ENCODE results near the gene DNASE1L2.

Gene DNASE1L2

GRCh38 chr16:2204416-2205103, 31.7 kb upstream of the DNASE1L2 start:
- DNase-seq (ENCODE audit: low read depth in 3 of 3), result no peak

- peak; percentile 72 to 84 (median 81) for DNase-seq (ENCODE audit: low read depth in 3 of 3)
Measured at GRCh38 chr16:2205104-2205966, 30.9 kb upstream of the DNASE1L2 start, which contains the start of gene MLST8. Gene MLST8 (plus strand): TSS chr16:2205454. CDS start chr16:2206086, 632 bp downstream.

GRCh38 chr16:2205967-2206313, 30.3 kb upstream of the DNASE1L2 start:
- DNase-seq (ENCODE audit: low read depth in 3 of 3), result no peak

GRCh38 chr16:2206420-2206779, 29.8 kb upstream of the DNASE1L2 start:
- DNase-seq (ENCODE audit: low read depth in 3 of 3), result no peak

- DNase-seq (ENCODE audit: low read depth in 3 of 3), result no peak
Measured at GRCh38 chr16:2206780-2207433, 29.3 kb upstream of the DNASE1L2 start.

- no peak for DNase-seq (ENCODE audit: low read depth in 3 of 3)
Measured at GRCh38 chr16:2207872-2208271, 28.4 kb upstream of the DNASE1L2 start.

- DNase-seq (ENCODE audit: low read depth in 3 of 3), result no peak
Measured at GRCh38 chr16:2208308-2208707, 27.9 kb upstream of the DNASE1L2 start.

GRCh38 chr16:2208772-2209171, 27.5 kb upstream of the DNASE1L2 start:
- no peak for DNase-seq (ENCODE audit: low read depth in 3 of 3)

GRCh38 chr16:2209258-2210008, 26.8 kb upstream of the DNASE1L2 start:
- no peak for DNase-seq (ENCODE audit: low read depth in 3 of 3)

- no peak for DNase-seq (ENCODE audit: low read depth in 3 of 3)
Measured at GRCh38 chr16:2210009-2210332, 26.3 kb upstream of the DNASE1L2 start.

- no peak for DNase-seq (ENCODE audit: low read depth in 3 of 3)
Measured at GRCh38 chr16:2210386-2211365, 25.6 kb upstream of the DNASE1L2 start, which contains the start of gene BRICD5. Gene BRICD5 (minus strand): TSS chr16:2210863. CDS start chr16:2210833, 30 bp downstream.

- DNase-seq (ENCODE audit: low read depth in 3 of 3), result no peak
Measured at GRCh38 chr16:2211923-2212347, 24.3 kb upstream of the DNASE1L2 start.

GRCh38 chr16:2212362-2213324, 23.6 kb upstream of the DNASE1L2 start:
- DNase-seq (ENCODE audit: low read depth in 3 of 3), result no peak

- no peak for DNase-seq (ENCODE audit: low read depth in 3 of 3)
Measured at GRCh38 chr16:2213817-2214718, 22.2 kb upstream of the DNASE1L2 start.

- no peak for DNase-seq (ENCODE audit: low read depth in 3 of 3)
Measured at GRCh38 chr16:2214719-2214968, 21.6 kb upstream of the DNASE1L2 start, which contains the start of gene PGP. Gene PGP (minus strand): TSS chr16:2214840. CDS start chr16:2214777, 63 bp downstream.

GRCh38 chr16:2216330-2216729, 19.9 kb upstream of the DNASE1L2 start:
- DNase-seq (ENCODE audit: low read depth in 3 of 3), result no peak

GRCh38 chr16:2223221-2223941, 12.9 kb upstream of the DNASE1L2 start, which contains the start of gene E4F1:
Gene E4F1 (plus strand): TSS chr16:2223591. CDS start chr16:2223614, 23 bp downstream.
- DNase-seq (ENCODE audit: low read depth in 3 of 3), result peak; percentile 99 to 100 (median 100)
